Ovary (tissue), 10 donors: ENCODE results near the gene ABLIM2. TPM values are rescaled to one million over a fixed set of nuclear protein-coding genes. Genes with fewer than 3 reads are reported as not detected.

Experiments
- DNase-seq, 5 donors: peaks; one replicate each; pipeline ENCODE4 v3.0.0-alpha.2; 2019 to 2020
- H3K27ac ChIP-seq, 2 donors: fragments of 200-600 bp; one replicate each; pipeline versions ENCODE4 v1.5.1 to v1.8.0; 2019 to 2022
- H3K27me3 ChIP-seq: fragments of 200-600 bp; one replicate; pipeline ENCODE4 v1.8.0; 2022
- H3K36me3 ChIP-seq: fragments of 200-600 bp; sonication (generic); one replicate; pipeline ENCODE4 v1.5.1; 2019
- H3K4me1 ChIP-seq: one replicate; pipeline ENCODE4 v1.8.1; 2013; ENCODE audit warnings: mild to moderate bottlenecking, moderate library complexity; ENCODE audit not compliant: insufficient read depth
- H3K4me3 ChIP-seq: fragments of 200-600 bp; sonication (generic); one replicate; pipeline ENCODE4 v1.5.1; 2017
- H3K9me3 ChIP-seq, 2 donors: fragments of 200-600 bp in 1 of 2; sonication (generic) in 1 of 2; one replicate each; pipeline versions ENCODE4 v1.5.1 to v1.8.1; 2013 to 2019; ENCODE audit warnings: mild to moderate bottlenecking in 1 of 2, moderate library complexity in 1 of 2
- CTCF ChIP-seq, 3 donors: fragments of 450-650 bp in 2 of 3; fragments of 200-600 bp in 1 of 3; IDR thresholded peaks; one replicate each; pipeline versions ENCODE4 v1.5.1 to v1.8.0; 2016 to 2022; ENCODE audit warnings: antibody characterized with exemption in 3 of 3, mild to moderate bottlenecking in 1 of 3
- EP300 ChIP-seq: sonication (generic); formaldehyde crosslinking; IDR thresholded peaks from one replicate; pipeline ENCODE4 v1.6.1; 2017; ENCODE audit warnings: antibody characterized with exemption
- POLR2A ChIP-seq: fragments of 450-650 bp; IDR thresholded peaks from one replicate; pipeline ENCODE4 v1.6.1; 2017; ENCODE audit warnings: antibody characterized with exemption, mild to moderate bottlenecking, moderate library complexity
- WGBS, 3 donors: extraction: QIAGEN DNeasy Blood & Tissue Kit in 1 of 3; methylation state at CpG; one replicate each; pipeline versions ENCODE4 v1.1.5 to v1.1.7; 2013 to 2017; 5-methylcytosine and 5-hydroxymethylcytosine counted together
- intact Hi-C, 4 donors: fragments of 100-400 bp; cut with DNase I; formaldehyde crosslinking; loops; one replicate each; pipeline versions ENCODE4 v1.11.0 to v1.15.1; 2022 to 2023
- long read RNA-seq, 3 donors: library from polyadenylated mRNA in 2 of 3; unstranded in 2 of 3; transcript quantifications; one replicate each; pipeline ENCODE4 v2.0.0 and lab custom pipeline, GENCODE V29; 2021 to 2026
- polyA plus RNA-seq, 2 donors: library from polyadenylated mRNA; stranded (reverse); fragments of 200-250 nt in 1 of 2; fragments of 350-450 nt in 1 of 2; fragmentation: Illumina TruSeq in 1 of 2; extraction: RNeasy Lipid Tissue Mini Kit (QIAGEN cat#74804) in 1 of 2; gene quantifications; one replicate each; pipeline ENCODE4 v1.2.3, GENCODE V29; 2013 to 2014
- total RNA-seq, 7 donors: library from RNA; depleted of rRNA in 2 of 7; stranded (reverse); fragments of >200 nt in 2 of 7; fragmentation: NEBNext Ultra II Directional in 3 of 7; extraction: Animal tissue kit (Norgen Biotek cat#: 25700) in 3 of 7; gene quantifications; one replicate each; pipeline versions ENCODE4 v1.1.0 to v1.2.4, GENCODE V29; 2016 to 2023
- donor health status: DM: no; HTN: no; CAD: no; lungs with moderate emphysema.
- donor health status: DM: no; HTN: no; CAD: no.
- donor health status: Bipolar disorder and iron deficiency.
- donor health status: DM: yes; HTN: yes; CAD: no.
- donor health status: DM: no; HTN: no; CAD: no.
- donor health status: DM: yes; HTN: yes; CAD: no.

Gene ABLIM2
- total RNA-seq (1 to 10 TPM in 5 of 7 donors, under 1 TPM in 2; 0.81 to 7.9 (median 3.0) TPM), polyA plus RNA-seq (1 to 10 TPM in 1 of 2 donors, under 1 TPM in 1; 0.87 to 1.3 TPM)
- long read RNA-seq, donor 1, partial matches to known transcripts = 0 of 1 reads
- long read RNA-seq, donor 1, other reads (novel, unspliced or antisense) = 1 of 1 reads
- long read RNA-seq, donor 2 = 0 reads
- long read RNA-seq, donor 3, partial matches to known transcripts = 1 of 2 reads
- long read RNA-seq, donor 3, other reads (novel, unspliced or antisense) = 1 of 2 reads

- Histone ChIP-seq H3K27ac (peak within 1 kb of the TSS in 1 of 2 donors; percentile 41), H3K4me1 (peaks cover 5% of the 10 kb centered on the region), H3K4me3 (peak within 1 kb of the TSS; percentile 55), H3K9me3 (no peaks in the 10 kb centered on the region), H3K27me3 (no peaks in the 10 kb centered on the region), H3K36me3 (no peaks in the 10 kb centered on the region)
- no peak for TF ChIP-seq CTCF (IDR thresholded peaks at IDR 0.05)
- no peak for TF ChIP-seq EP300
- TF ChIP-seq POLR2A = peak; percentile 36
- intact Hi-C loops = no loop called here
- peak; percentile 97 to 99 (median 98) for DNase-seq
- 0% methylated on average over 59 to 96 of the region's 96 CpGs for WGBS, 3 donors
These were observed at the start of gene ABLIM2 for GRCh38 chr4:8158710-8159536. TSS of gene ABLIM2 (minus strand) at chr4:8158813. CDS start at chr4:8158689, 124 bp downstream.

- no peak overlapping the region for H3K4me3 ChIP-seq
- H3K4me1 ChIP-seq = no peaks in the 10 kb centered on the region
- WGBS, 3 donors = 91 to 97% (median 92%) methylated on average over 6 of the region's 6 CpGs
- no peaks in the 10 kb centered on the region for H3K36me3 ChIP-seq
- DNase-seq = no peak
- TF ChIP-seq CTCF (IDR thresholded peaks at IDR 0.05) (no peak), POLR2A (no peak), EP300 (no peak)
- no peaks in the 10 kb centered on the region for H3K9me3 ChIP-seq
- intact Hi-C loops = no loop called here
- H3K27ac ChIP-seq = no peak overlapping the region
- no peaks in the 10 kb centered on the region for H3K27me3 ChIP-seq
These were observed 48.7 kb upstream of the ABLIM2 start for GRCh38 chr4:8207314-8207713.

GRCh38 chr4:8205749-8206611 is 47.4 kb upstream of the ABLIM2 start:
- H3K36me3 ChIP-seq = no peaks in the 10 kb centered on the region
- H3K9me3 ChIP-seq = no peaks in the 10 kb centered on the region
- H3K27ac ChIP-seq = no peak overlapping the region
- H3K4me3 ChIP-seq = no peak overlapping the region
- TF ChIP-seq POLR2A = no peak
- TF ChIP-seq EP300 = no peak
- TF ChIP-seq CTCF (IDR thresholded peaks at IDR 0.05) = no peak
- no peaks in the 10 kb centered on the region for H3K4me1 ChIP-seq
- no peaks in the 10 kb centered on the region for H3K27me3 ChIP-seq
- WGBS, 3 donors = 64 to 65% (median 64%) methylated on average over 26 of the region's 26 CpGs
- intact Hi-C loops = no loop called here
- no peak for DNase-seq

- TF ChIP-seq POLR2A (no peak), EP300 (no peak), CTCF (IDR thresholded peaks at IDR 0.05) (no peak)
- Histone ChIP-seq H3K27me3 (no peaks in the 10 kb centered on the region), H3K4me1 (peaks cover 2% of the 10 kb centered on the region), H3K36me3 (no peaks in the 10 kb centered on the region), H3K27ac (no peak overlapping the region), H3K4me3 (no peak overlapping the region), H3K9me3 (no peaks in the 10 kb centered on the region)
- intact Hi-C loops = no loop called here
- no peak for DNase-seq
- 77 to 89% (median 84%) methylated on average over 19 of the region's 19 CpGs for whole genome bisulfite sequencing, 3 donors
These were observed 46.7 kb upstream of the ABLIM2 start for GRCh38 chr4:8205241-8205707.
